Progenitor cell of endocrine pancreas (in vitro differentiated cells): Measurements from ENCODE around the gene ARAP1. TPM values are rescaled to one million over a fixed set of nuclear protein-coding genes. Genes with fewer than 3 reads are reported as not detected.

Experiments
- DNase-seq: peaks from one replicate; pipeline ENCODE4 v3.0.0; 2021; ENCODE audit warnings: low spot score; ENCODE audit not compliant: unreplicated experiment
- H3K27ac Mint-ChIP-seq: 2 replicates; pipeline ENCODE4 v1.8.0; 2021; ENCODE audit warnings: mild to moderate bottlenecking, moderate library complexity, mixed read lengths
- H3K27me3 Mint-ChIP-seq: 2 replicates; pipeline ENCODE4 v1.8.0; 2021; ENCODE audit warnings: mixed read lengths
- H3K36me3 Mint-ChIP-seq: 2 replicates; pipeline ENCODE4 v1.8.0; 2022; ENCODE audit warnings: mixed read lengths; ENCODE audit not compliant: insufficient read depth
- H3K4me1 Mint-ChIP-seq: 2 replicates; pipeline ENCODE4 v1.8.0; 2021; ENCODE audit warnings: low read depth, mixed read lengths
- H3K4me3 Mint-ChIP-seq: 2 replicates; pipeline ENCODE4 v1.8.0; 2021; ENCODE audit warnings: low read depth, mild to moderate bottlenecking, moderate library complexity, mixed read lengths
- H3K9me3 Mint-ChIP-seq: 2 replicates; pipeline ENCODE4 v1.8.0; 2021; ENCODE audit warnings: low read depth, mixed read lengths
- CTCF ChIP-seq: fragments of 200-600 bp; sonication (generic); IDR thresholded peaks from one replicate; pipeline ENCODE4 v1.5.0; 2021; ENCODE audit warnings: antibody characterized with exemption, mild to moderate bottlenecking; ENCODE audit not compliant: unreplicated experiment
- total RNA-seq: library from RNA; stranded (reverse); gene quantifications from 2 replicates; pipeline ENCODE4 v1.2.1, GENCODE V29; 2021

ARAP1 gene
- total RNA-seq, 1 donor from 2014 or later, result 86.7 TPM

GRCh38 chr11:72662036-72662435, 90.2 kb downstream of the ARAP1 start:
- H3K27me3 Mint-ChIP-seq, result peaks cover 39% of the 10 kb centered on the region
- no peaks in the 10 kb centered on the region for H3K9me3 Mint-ChIP-seq
- no peaks in the 10 kb centered on the region for H3K36me3 Mint-ChIP-seq
- no peak overlapping the region for H3K4me3 Mint-ChIP-seq
- H3K4me1 Mint-ChIP-seq, result no peaks in the 10 kb centered on the region
- no peak for TF ChIP-seq CTCF
- no peak for DNase-seq
- H3K27ac Mint-ChIP-seq, result no peak overlapping the region

GRCh38 chr11:72661486-72661885, 90.7 kb downstream of the ARAP1 start:
- H3K4me1 Mint-ChIP-seq, result no peaks in the 10 kb centered on the region
- H3K36me3 Mint-ChIP-seq, result no peaks in the 10 kb centered on the region
- no peak for DNase-seq
- H3K4me3 Mint-ChIP-seq, result no peak overlapping the region
- H3K27me3 Mint-ChIP-seq, result peaks cover 43% of the 10 kb centered on the region
- H3K27ac Mint-ChIP-seq, result no peak overlapping the region
- no peak for TF ChIP-seq CTCF
- H3K9me3 Mint-ChIP-seq, result no peaks in the 10 kb centered on the region

GRCh38 chr11:72658989-72659640, 93.1 kb downstream of the ARAP1 start:
- Mint-ChIP-seq H3K27me3 (peaks cover 37% of the 10 kb centered on the region), H3K27ac (no peak overlapping the region), H3K9me3 (no peaks in the 10 kb centered on the region), H3K4me3 (no peak overlapping the region), H3K4me1 (no peaks in the 10 kb centered on the region), H3K36me3 (no peaks in the 10 kb centered on the region)
- DNase-seq, result no peak
- TF ChIP-seq CTCF, result no peak

GRCh38 chr11:72657411-72658100, 94.7 kb downstream of the ARAP1 start:
- no peak for DNase-seq
- no peak overlapping the region for H3K27ac Mint-ChIP-seq
- H3K9me3 Mint-ChIP-seq, result no peaks in the 10 kb centered on the region
- H3K36me3 Mint-ChIP-seq, result no peaks in the 10 kb centered on the region
- H3K27me3 Mint-ChIP-seq, result peaks cover 37% of the 10 kb centered on the region
- H3K4me3 Mint-ChIP-seq, result no peak overlapping the region
- H3K4me1 Mint-ChIP-seq, result peaks cover 4% of the 10 kb centered on the region
- no peak for TF ChIP-seq CTCF

GRCh38 chr11:72655896-72656464, 96.2 kb downstream of the ARAP1 start:
- Mint-ChIP-seq H3K9me3 (no peaks in the 10 kb centered on the region), H3K27me3 (peaks cover 27% of the 10 kb centered on the region), H3K4me3 (no peak overlapping the region), H3K36me3 (no peaks in the 10 kb centered on the region), H3K27ac (no peak overlapping the region), H3K4me1 (peaks cover 4% of the 10 kb centered on the region)
- DNase-seq, result no peak
- no peak for TF ChIP-seq CTCF
